ENCODE results near the gene SERPINB5.

GRCh38 chr18:63487676-63488075 is 10.9 kb downstream of the SERPINB5 start:
- TF ChIP-seq CTCF (IDR thresholded peaks at IDR 0.05) (no peak), POLR2A (IDR thresholded peaks at IDR 0.05) (no peak)

Data from body of pancreas (tissue), 4 donors.